Stomach smooth muscle (tissue), 2 donors: ENCODE data around the gene LRRFIP2.
"Not testable (repeated sequence)": the region's sequence is repeated elsewhere in the genome, so short reads cannot be mapped to it uniquely, and the experiment has no call there.

Source experiments
- H3K27ac ChIP-seq: one replicate; pipeline ENCODE4 v1.7.0; 2013; ENCODE audit warnings: mild to moderate bottlenecking, low read length, inconsistent platforms
- H3K27me3 ChIP-seq, 2 donors: one replicate each; pipeline ENCODE4 v1.7.0; 2013; ENCODE audit warnings: low read length in 2 of 2; ENCODE audit not compliant: insufficient read depth in 2 of 2, control insufficient read depth in 1 of 2
- H3K36me3 ChIP-seq, 2 donors: one replicate each; pipeline ENCODE4 v1.7.0; 2013; ENCODE audit warnings: low read length in 2 of 2; ENCODE audit not compliant: control insufficient read depth in 2 of 2, insufficient read depth in 2 of 2
- H3K4me1 ChIP-seq: one replicate; pipeline ENCODE4 v1.7.0; 2013; ENCODE audit warnings: low read length; ENCODE audit not compliant: control insufficient read depth, insufficient read depth
- H3K4me3 ChIP-seq, 2 donors: one replicate each; pipeline ENCODE4 v1.7.0; 2013; ENCODE audit warnings: low read length in 2 of 2
- H3K9ac ChIP-seq, 2 donors: one replicate each; pipeline ENCODE4 v1.7.0; 2013; ENCODE audit warnings: low read length in 2 of 2, mild to moderate bottlenecking in 1 of 2
- H3K9me3 ChIP-seq, 2 donors: one replicate each; pipeline ENCODE4 v1.7.0; 2013; ENCODE audit warnings: low read length in 2 of 2; ENCODE audit not compliant: control insufficient read depth in 2 of 2
- donor health status: healthy.
- donor health status: Pancreatic carcinoma.

Gene LRRFIP2

DNA sequence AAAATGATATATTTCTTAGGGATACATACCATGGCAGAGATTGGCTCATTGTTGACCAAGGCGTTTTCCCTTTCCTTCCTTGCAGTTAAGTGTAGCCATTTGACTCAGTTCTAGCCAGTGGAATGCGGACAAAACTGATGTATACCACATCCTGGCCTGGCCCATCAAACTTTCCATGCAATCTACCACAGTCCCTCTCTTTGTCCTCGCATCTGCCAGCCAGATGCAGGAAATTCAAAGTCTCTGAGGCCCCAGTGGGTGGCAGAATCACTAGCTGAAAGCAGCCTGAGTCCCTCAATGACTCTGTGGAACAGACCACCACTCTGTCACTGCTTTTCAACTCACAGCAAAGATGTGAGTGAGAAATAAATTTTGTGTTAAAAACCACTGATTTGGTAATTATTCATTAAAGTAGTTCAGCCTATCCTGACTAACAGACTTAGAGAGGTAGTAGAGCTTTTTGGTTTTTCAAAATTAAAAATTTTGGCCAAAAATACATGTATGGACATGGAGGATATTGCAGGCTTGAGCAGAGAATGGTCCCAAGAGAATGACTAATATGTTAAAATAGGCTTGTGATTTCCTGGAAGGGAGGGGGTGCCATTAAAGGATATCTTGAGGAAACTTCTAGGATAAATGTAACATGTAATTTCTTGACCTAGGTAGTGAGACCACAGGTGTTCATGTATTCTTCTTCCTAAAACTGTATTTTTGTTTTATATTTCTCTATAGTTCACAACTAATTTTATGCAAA, 10.9 kb downstream of the LRRFIP2 start:
- Histone ChIP-seq H3K4me3 (no peak overlapping the region), H3K27me3 (no peaks in the 10 kb centered on the region), H3K9me3 (no peaks in the 10 kb centered on the region), H3K9ac (no peak overlapping the region), H3K27ac (no peak overlapping the region), H3K36me3 (peaks cover 0 to 2% of the 10 kb centered on the region in 2 donors), H3K4me1 (no peaks in the 10 kb centered on the region)

DNA sequence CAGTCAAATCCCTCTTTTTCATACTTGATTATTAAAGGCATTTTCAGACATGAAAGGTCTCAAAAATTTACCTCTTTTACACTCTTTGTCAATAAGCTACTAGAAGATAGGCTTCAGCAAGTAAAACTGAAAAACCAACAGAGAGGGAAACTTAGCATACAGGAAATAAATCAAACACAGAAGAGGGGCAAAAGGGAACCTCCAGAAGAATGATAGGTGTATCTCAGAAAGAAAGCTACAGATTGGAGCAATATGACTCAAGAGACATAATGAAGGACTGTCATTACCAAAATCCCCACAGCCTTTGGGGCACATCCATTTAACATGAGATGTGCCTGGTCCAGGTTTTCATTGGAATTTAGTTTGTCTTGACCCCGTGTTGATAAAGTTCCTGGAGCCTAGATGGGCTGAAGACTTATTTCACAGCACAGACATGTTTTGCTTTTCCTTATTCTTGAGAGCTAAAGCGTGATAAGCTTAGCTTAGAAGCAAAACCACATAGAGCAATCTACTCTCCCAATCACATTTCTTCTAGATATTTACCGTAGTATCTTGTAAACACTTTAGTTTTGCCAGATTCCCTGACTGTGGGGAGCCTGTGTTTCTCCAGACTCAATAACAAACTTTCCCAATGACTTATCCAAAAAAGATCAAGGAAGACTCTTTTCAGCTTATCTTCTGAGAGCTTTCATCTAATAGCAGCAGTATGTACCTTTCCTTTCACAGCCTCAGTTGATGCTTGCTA, 11.7 kb downstream of the LRRFIP2 start:
- peaks cover 0 to 2% of the 10 kb centered on the region in 2 donors for H3K36me3 ChIP-seq
- H3K9me3 ChIP-seq, result no peaks in the 10 kb centered on the region
- H3K27ac ChIP-seq, result no peak overlapping the region
- H3K27me3 ChIP-seq, result no peaks in the 10 kb centered on the region
- no peaks in the 10 kb centered on the region for H3K4me1 ChIP-seq
- H3K4me3 ChIP-seq, result no peak overlapping the region
- H3K9ac ChIP-seq, result no peak overlapping the region

DNA sequence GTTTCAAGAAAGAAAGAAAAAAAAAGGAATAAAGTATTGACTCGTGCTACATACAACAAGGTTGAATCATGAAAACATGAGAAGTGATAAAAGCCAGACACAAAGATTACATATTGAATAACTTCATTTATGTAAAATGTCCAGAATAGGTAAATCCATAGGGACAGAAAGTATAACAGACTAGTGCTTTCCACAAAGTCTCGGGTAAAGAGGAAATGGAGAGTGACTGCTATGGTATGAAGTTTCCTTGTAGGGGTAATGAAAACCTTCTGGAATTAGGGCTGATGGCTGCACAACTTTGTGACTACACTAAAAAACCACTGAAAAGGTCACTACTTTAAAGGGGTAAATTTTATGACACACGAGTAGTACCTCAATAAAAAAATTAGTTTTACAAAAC, 13.0 kb downstream of the LRRFIP2 start:
- H3K9me3 ChIP-seq, result no peaks in the 10 kb centered on the region
- no peaks in the 10 kb centered on the region for H3K4me1 ChIP-seq
- peaks cover 0 to 2% of the 10 kb centered on the region in 2 donors for H3K36me3 ChIP-seq
- no peak overlapping the region for H3K9ac ChIP-seq
- no peaks in the 10 kb centered on the region for H3K27me3 ChIP-seq
- H3K4me3 ChIP-seq, result no peak overlapping the region
- no peak overlapping the region for H3K27ac ChIP-seq

- Histone ChIP-seq H3K27ac (no peak overlapping the region), H3K4me1 (peaks cover 3% of the 10 kb centered on the region), H3K9me3 (no peaks in the 10 kb centered on the region)
Measured at GRCh38 chr3:37155782-37156181, 18.6 kb downstream of the LRRFIP2 start.

GRCh38 chr3:37154668-37155314, 19.6 kb downstream of the LRRFIP2 start:
- Histone ChIP-seq H3K4me3 (no peak overlapping the region), H3K27ac (no peak overlapping the region), H3K4me1 (peaks cover 3% of the 10 kb centered on the region), H3K36me3 (no peaks in the 10 kb centered on the region), H3K27me3 (no peaks in the 10 kb centered on the region), H3K9me3 (no peaks in the 10 kb centered on the region), H3K9ac (no peak overlapping the region)

More at GRCh38 chr3:37155782-37156181, 18.6 kb downstream of the LRRFIP2 start:
- H3K4me3 ChIP-seq, result no peak overlapping the region
- H3K36me3 ChIP-seq, result peaks cover 0 to under 1% of the 10 kb centered on the region in 2 donors
- no peak overlapping the region for H3K9ac ChIP-seq
- no peaks in the 10 kb centered on the region for H3K27me3 ChIP-seq

- Histone ChIP-seq H3K4me3 (no peak overlapping the region), H3K9me3 (no peaks in the 10 kb centered on the region), H3K27ac (no peak overlapping the region), H3K9ac (no peak overlapping the region), H3K36me3 (peaks cover 2 to 10% of the 10 kb centered on the region in 2 donors), H3K27me3 (no peaks in the 10 kb centered on the region), H3K4me1 (peaks cover 3% of the 10 kb centered on the region)
Measured at GRCh38 chr3:37150621-37151020, 23.8 kb downstream of the LRRFIP2 start.

DNA sequence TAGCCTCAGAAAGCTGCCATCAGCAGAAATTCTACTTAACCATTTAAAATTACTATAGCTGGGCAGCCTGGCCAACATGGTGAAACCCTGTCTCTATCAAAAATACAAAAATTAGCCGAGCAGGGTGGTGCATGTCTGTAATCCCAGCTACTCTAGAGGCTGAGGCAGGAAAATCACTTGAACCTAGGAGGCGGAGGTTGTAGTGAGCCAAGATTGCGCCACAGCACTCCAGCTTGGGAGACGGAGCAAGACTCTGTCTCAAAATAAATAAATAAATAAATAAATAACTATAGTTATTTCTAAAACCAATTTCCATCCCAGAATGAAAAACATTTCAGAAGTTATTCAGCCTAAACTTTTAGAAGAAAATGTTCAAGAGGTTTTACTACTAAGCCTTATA, 25.1 kb downstream of the LRRFIP2 start:
- H3K27ac ChIP-seq, result no peak overlapping the region
- no peaks in the 10 kb centered on the region for H3K4me1 ChIP-seq
- no peaks in the 10 kb centered on the region for H3K27me3 ChIP-seq
- no peak overlapping the region for H3K4me3 ChIP-seq
- no peaks in the 10 kb centered on the region for H3K9me3 ChIP-seq
- H3K9ac ChIP-seq, result no peak overlapping the region
- peaks cover 2 to 10% of the 10 kb centered on the region in 2 donors for H3K36me3 ChIP-seq

- Histone ChIP-seq H3K9me3 (no peaks in the 10 kb centered on the region), H3K4me3 (no peak overlapping the region), H3K36me3 (peaks cover 2 to 10% of the 10 kb centered on the region in 2 donors), H3K27ac (no peak overlapping the region), H3K9ac (no peak overlapping the region), H3K27me3 (no peaks in the 10 kb centered on the region), H3K4me1 (no peaks in the 10 kb centered on the region)
Measured at GRCh38 chr3:37148208-37148607, 26.2 kb downstream of the LRRFIP2 start.

DNA sequence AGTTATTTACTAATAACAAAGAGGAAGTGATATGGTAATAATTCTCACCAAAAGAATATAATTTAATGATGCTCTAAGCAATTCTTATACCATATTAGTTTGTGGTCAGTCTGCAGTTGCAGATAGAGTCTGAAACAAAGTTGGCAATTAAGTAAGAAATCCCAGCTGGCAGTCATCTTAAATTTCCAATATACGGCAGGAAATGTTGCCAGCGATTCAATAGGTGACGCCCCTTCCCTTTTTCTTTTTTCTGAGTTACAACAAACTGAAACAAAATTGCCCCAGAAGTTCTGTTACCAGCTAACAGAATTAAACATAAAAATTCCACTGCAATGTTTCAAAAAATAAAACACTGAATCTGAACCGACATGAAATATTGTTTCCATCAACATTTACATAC, 26.7 kb downstream of the LRRFIP2 start:
- Histone ChIP-seq H3K27ac (no peak overlapping the region), H3K9me3 (no peaks in the 10 kb centered on the region), H3K27me3 (no peaks in the 10 kb centered on the region), H3K4me3 (no peak overlapping the region), H3K36me3 (peaks cover 4 to 10% of the 10 kb centered on the region in 2 donors), H3K4me1 (no peaks in the 10 kb centered on the region), H3K9ac (no peak overlapping the region)

DNA sequence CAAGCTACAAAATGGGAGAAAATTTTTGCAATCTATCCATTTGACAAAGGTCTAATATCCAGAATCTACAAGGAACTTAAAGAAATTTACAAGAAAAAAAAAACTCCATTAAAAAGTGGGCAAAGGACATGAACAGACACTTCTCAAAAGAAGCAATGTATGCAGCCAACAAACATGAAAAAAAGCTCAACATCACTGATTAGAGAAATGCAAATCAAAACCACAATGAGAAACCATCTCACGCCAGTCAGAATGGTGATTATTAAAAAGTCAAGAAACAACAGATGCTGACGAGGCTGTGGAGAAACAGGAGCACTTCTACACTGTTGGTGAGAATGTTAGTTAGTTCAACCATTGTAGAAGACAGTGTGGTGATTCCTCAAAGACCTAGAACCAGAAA, 27.5 kb downstream of the LRRFIP2 start:
- H3K27ac ChIP-seq, H3K9ac ChIP-seq: not testable (repeated sequence)

More for the DNA sequence above, 27.5 kb downstream of the LRRFIP2 start:
- not testable (repeated sequence) for H3K9me3 ChIP-seq, H3K4me3 ChIP-seq, H3K4me1 ChIP-seq, H3K27me3 ChIP-seq
- peaks cover 4 to 10% of the 10 kb centered on the region in 2 donors for H3K36me3 ChIP-seq
